ENCODE measurements around the gene LRRC41.
"Not testable (repeated sequence)": the region's sequence is repeated elsewhere in the genome, so short reads cannot be mapped to it uniquely, and the experiment has no call there.

GRCh38 chr1:46329807-46330206, 26.4 kb upstream of the LRRC41 start:
- TF ChIP-seq POLR2AphosphoS5, POU2F2, TAF1, POLR2A (IDR thresholded peaks at IDR 0.05; ENCODE audit: low read depth, low read length): not testable (repeated sequence)
